Chondrocyte (in vitro differentiated cells): ENCODE data around the gene SEC11A. TPM values are rescaled to one million over a fixed set of nuclear protein-coding genes. Genes with fewer than 3 reads are reported as not detected.
A peak's percentile ranks its signal among the peaks of the same experiment; 100 is the strongest.

Experiments used
- DNase-seq: peaks from one replicate; pipeline ENCODE4 v3.0.0; 2021; ENCODE audit warnings: mixed read lengths, low spot score
- H3K27ac Mint-ChIP-seq: one replicate; pipeline ENCODE4 v1.8.0; 2021; ENCODE audit warnings: mild to moderate bottlenecking, moderate library complexity, mixed read lengths; ENCODE audit not compliant: unreplicated experiment
- H3K27me3 Mint-ChIP-seq: 2 replicates; pipeline ENCODE4 v1.8.0; 2021; ENCODE audit warnings: low read depth, mixed read lengths
- H3K36me3 Mint-ChIP-seq: 2 replicates; pipeline ENCODE4 v1.8.0; 2021; ENCODE audit warnings: low read depth, mixed read lengths
- H3K4me1 Mint-ChIP-seq: 2 replicates; pipeline ENCODE4 v1.8.0; 2021; ENCODE audit warnings: low read depth, mild to moderate bottlenecking, mixed read lengths
- H3K4me3 Mint-ChIP-seq: one replicate; pipeline ENCODE4 v1.8.0; 2021; ENCODE audit warnings: mild to moderate bottlenecking, moderate library complexity, mixed read lengths; ENCODE audit not compliant: unreplicated experiment
- H3K9me3 Mint-ChIP-seq: 2 replicates; pipeline ENCODE4 v1.8.0; 2021; ENCODE audit warnings: low read depth, mixed read lengths
- CTCF ChIP-seq: fragments of 200-600 bp; sonication (generic); IDR thresholded peaks from 2 replicates; pipeline ENCODE4 v1.5.0; 2021; ENCODE audit warnings: antibody characterized with exemption, mild to moderate bottlenecking, moderate library complexity
- long read RNA-seq: library from polyadenylated mRNA; stranded (forward); transcript quantifications from one replicate; pipeline ENCODE4 v2.0.0, GENCODE V29; 2021
- total RNA-seq: library from RNA; stranded (reverse); gene quantifications from 3 replicates; pipeline ENCODE4 v1.2.1, GENCODE V29; 2021

The SEC11A gene
- total RNA-seq = 175 to 198 TPM (median 195 TPM) in 3 replicates
- long read RNA-seq, transcript SEC11A-205 (5 exons, 882 nt) = minor isoform, 8 of 146 reads
- long read RNA-seq, transcript SEC11A-201 (6 exons, 1,656 nt) = major isoform, 120 of 146 reads
- long read RNA-seq, partial matches to known transcripts = 0 of 146 reads
- long read RNA-seq, other reads (novel, unspliced or antisense) = 7 of 146 reads

GRCh38 chr15:84716036-84716732 is at the start of gene SEC11A:
Gene SEC11A, minus strand, starts transcription at chr15:84716139. Its CDS starts 64 bp downstream, at chr15:84716075.
- Mint-ChIP-seq H3K27ac (peak within 1 kb of the TSS; percentile 96), H3K36me3 (no peaks in the 10 kb centered on the region), H3K4me3 (peak within 1 kb of the TSS; percentile 93), H3K4me1 (peaks cover 34% of the 10 kb centered on the region), H3K9me3 (no peaks in the 10 kb centered on the region), H3K27me3 (no peaks in the 10 kb centered on the region)
- DNase-seq = peak; percentile 99
- no peak for TF ChIP-seq CTCF

- TF ChIP-seq CTCF = no peak
- DNase-seq = no peak
- no peaks in the 10 kb centered on the region for H3K9me3 Mint-ChIP-seq
- H3K36me3 Mint-ChIP-seq = peaks cover 16% of the 10 kb centered on the region
- peaks cover 10% of the 10 kb centered on the region for H3K4me1 Mint-ChIP-seq
- H3K27me3 Mint-ChIP-seq = no peaks in the 10 kb centered on the region
- no peak overlapping the region for H3K4me3 Mint-ChIP-seq
- no peak overlapping the region for H3K27ac Mint-ChIP-seq
Measured at GRCh38 chr15:84765675-84766074, 49.7 kb upstream of the SEC11A start.

GRCh38 chr15:84764989-84765388 is 49.0 kb upstream of the SEC11A start:
- no peak for TF ChIP-seq CTCF
- H3K36me3 Mint-ChIP-seq = peaks cover 15% of the 10 kb centered on the region
- H3K4me3 Mint-ChIP-seq = no peak overlapping the region
- no peaks in the 10 kb centered on the region for H3K27me3 Mint-ChIP-seq
- H3K27ac Mint-ChIP-seq = no peak overlapping the region
- DNase-seq = no peak
- H3K9me3 Mint-ChIP-seq = no peaks in the 10 kb centered on the region
- H3K4me1 Mint-ChIP-seq = peaks cover 10% of the 10 kb centered on the region

GRCh38 chr15:84764585-84764984 is 48.6 kb upstream of the SEC11A start:
- Mint-ChIP-seq H3K27me3 (no peaks in the 10 kb centered on the region), H3K4me3 (no peak overlapping the region), H3K36me3 (peaks cover 14% of the 10 kb centered on the region), H3K9me3 (no peaks in the 10 kb centered on the region), H3K4me1 (peaks cover 10% of the 10 kb centered on the region), H3K27ac (no peak overlapping the region)
- DNase-seq = no peak
- no peak for TF ChIP-seq CTCF

GRCh38 chr15:84762840-84763572 is 47.1 kb upstream of the SEC11A start:
- no peak for TF ChIP-seq CTCF
- DNase-seq = no peak
- Mint-ChIP-seq H3K4me3 (no peak overlapping the region), H3K27ac (no peak overlapping the region), H3K27me3 (no peaks in the 10 kb centered on the region), H3K4me1 (peaks cover 10% of the 10 kb centered on the region), H3K36me3 (peaks cover 5% of the 10 kb centered on the region), H3K9me3 (no peaks in the 10 kb centered on the region)
